CD14-positive monocyte (primary cell): Measurements from ENCODE around the gene TPRG1. TPM values are rescaled to one million over a fixed set of nuclear protein-coding genes. Genes with fewer than 3 reads are reported as not detected.

Experiments used
- DNase-seq, 3 donors: peaks; one replicate each; pipeline ENCODE4 v3.0.0-alpha.2; 2011 to 2022
- H2AFZ ChIP-seq: 2 replicates; pipeline ENCODE4 v1.6.0; 2012; ENCODE audit warnings: mild to moderate bottlenecking, low read depth, low read length, inconsistent platforms; ENCODE audit not compliant: insufficient read depth, poor library complexity, severe bottlenecking
- H3K27ac ChIP-seq, 2 donors: 1 replicate in 1 of 2; 2 replicates in 1 of 2; pipeline ENCODE4 v1.5.1; 2012 to 2013; ENCODE audit warnings: low read length in 2 of 2, control low read depth in 1 of 2, inconsistent platforms in 1 of 2, low read depth in 1 of 2, mild to moderate bottlenecking in 1 of 2
- H3K27me3 ChIP-seq, 2 donors: one replicate each; pipeline versions ENCODE4 v1.6.0 to v1.6.1; 2011 to 2013; ENCODE audit warnings: low read length in 2 of 2; ENCODE audit not compliant: control insufficient read depth in 2 of 2, insufficient read depth in 2 of 2
- H3K36me3 ChIP-seq, 2 donors: replicated peaks in 1 of 2; 1 replicate in 1 of 2; 2 replicates in 1 of 2; pipeline versions ENCODE4 v1.5.1 to v1.6.1; 2012 to 2013; ENCODE audit warnings: low read length in 2 of 2, control low read depth in 1 of 2, inconsistent platforms in 1 of 2, mild to moderate bottlenecking in 1 of 2; ENCODE audit not compliant: insufficient read depth in 2 of 2, control insufficient read depth in 1 of 2
- H3K4me1 ChIP-seq, 2 donors: 1 replicate in 1 of 2; 2 replicates in 1 of 2; pipeline versions ENCODE4 v1.5.1 to v1.6.1; 2012 to 2013; ENCODE audit warnings: low read length in 2 of 2, control low read depth in 1 of 2, inconsistent platforms in 1 of 2, mild to moderate bottlenecking in 1 of 2, moderate library complexity in 1 of 2; ENCODE audit not compliant: insufficient read depth in 2 of 2, control insufficient read depth in 1 of 2
- H3K4me2 ChIP-seq: replicated peaks from 2 replicates; pipeline ENCODE3; 2012; ENCODE audit warnings: low read length, moderate library complexity, mild to moderate bottlenecking; ENCODE audit not compliant: poor library complexity, severe bottlenecking; ENCODE audit errors: extremely low read depth
- H3K4me3 ChIP-seq, 3 experiments: fragments of 200-600 bp in 1 of 3; sonication (generic) in 1 of 3; replicated peaks in 1 of 3; 1 replicate in 2 of 3; 2 replicates in 1 of 3; pipeline ENCODE4 v1.5.1; 2011 to 2013; ENCODE audit warnings: low read length in 3 of 3, mild to moderate bottlenecking in 3 of 3, control low read depth in 2 of 3, low read depth in 2 of 3, inconsistent platforms in 1 of 3, moderate library complexity in 1 of 3
- H3K79me2 ChIP-seq: 2 replicates; pipeline ENCODE4 v1.6.0; 2012; ENCODE audit warnings: mild to moderate bottlenecking, control low read depth, inconsistent platforms, low read length, moderate library complexity; ENCODE audit not compliant: insufficient read depth
- H3K9ac ChIP-seq: 2 replicates; pipeline ENCODE4 v1.6.0; 2017; ENCODE audit warnings: low read length, mild to moderate bottlenecking; ENCODE audit not compliant: insufficient read depth, poor library complexity, severe bottlenecking
- H3K9me3 ChIP-seq, 2 donors: replicated peaks in 1 of 2; 1 replicate in 1 of 2; 2 replicates in 1 of 2; pipeline versions ENCODE4 v1.5.1 to v1.6.1; 2012 to 2013; ENCODE audit warnings: low read length in 2 of 2, control low read depth in 1 of 2; ENCODE audit not compliant: control insufficient read depth in 1 of 2, insufficient read depth in 1 of 2
- H4K20me1 ChIP-seq: 2 replicates; pipeline ENCODE4 v1.6.0; 2012; ENCODE audit warnings: mild to moderate bottlenecking, low read length, control low read depth, moderate library complexity; ENCODE audit not compliant: insufficient read depth
- H3K27ac Mint-ChIP-seq, 7 donors: one replicate each; pipeline ENCODE4 v1.8.0; 2020; ENCODE audit warnings: mild to moderate bottlenecking in 7 of 7, mixed read lengths in 7 of 7, moderate library complexity in 6 of 7, inconsistent platforms in 2 of 7
- H3K27me3 Mint-ChIP-seq, 3 donors: one replicate each; pipeline ENCODE4 v1.8.0; 2021 to 2022; ENCODE audit warnings: low read depth in 3 of 3, mild to moderate bottlenecking in 3 of 3, mixed read lengths in 3 of 3, moderate library complexity in 3 of 3, inconsistent platforms in 1 of 3
- H3K36me3 Mint-ChIP-seq, 2 donors: one replicate each; pipeline ENCODE4 v1.8.0; 2020; ENCODE audit warnings: mixed read lengths in 2 of 2, inconsistent platforms in 1 of 2, mild to moderate bottlenecking in 1 of 2
- H3K4me1 Mint-ChIP-seq: one replicate; pipeline ENCODE4 v1.8.0; 2020; ENCODE audit warnings: mild to moderate bottlenecking, mixed read lengths
- H3K4me3 Mint-ChIP-seq, 2 donors: one replicate each; pipeline ENCODE4 v1.8.0; 2020; ENCODE audit warnings: mild to moderate bottlenecking in 2 of 2, mixed read lengths in 2 of 2, moderate library complexity in 1 of 2
- H3K9me3 Mint-ChIP-seq, 7 donors: one replicate each; pipeline ENCODE4 v1.8.0; 2020 to 2022; ENCODE audit warnings: mixed read lengths in 7 of 7, mild to moderate bottlenecking in 6 of 7, moderate library complexity in 6 of 7, inconsistent platforms in 2 of 7
- CTCF ChIP-seq: fragments of 200-600 bp; IDR thresholded peaks from one replicate; pipeline ENCODE4 v1.8.0; 2022; ENCODE audit warnings: antibody characterized with exemption, mild to moderate bottlenecking
- WGBS: methylation state at CpG from one replicate; pipeline ENCODE4 v1.1.5; 2013; ENCODE audit warnings: missing lambda C conversion rate; ENCODE audit not compliant: insufficient coverage; 5-methylcytosine and 5-hydroxymethylcytosine counted together
- intact Hi-C, 2 donors: fragments of 100-400 bp; cut with micrococcal nuclease; formaldehyde crosslinking; loops; one replicate each; pipeline versions ENCODE4 v1.15.0 to v1.15.1; 2023
- polyA plus RNA-seq, 3 donors: library from polyadenylated mRNA; depleted of rRNA in 1 of 3; unstranded in 2 of 3; stranded (reverse) in 1 of 3; fragments of 300-500 nt in 2 of 3; fragments of >200 nt in 1 of 3; fragmentation: Illumina TruSeq in 2 of 3; gene quantifications; 1 replicate in 2 of 3; 2 replicates in 1 of 3; pipeline ENCODE4 v1.2.3, GENCODE V29; 2012 to 2021

Gene TPRG1
- polyA plus RNA-seq, 3 donors: 0.14 to 1.7 (median 0.55) TPM

- H3K4me1 ChIP-seq: no peaks in the 10 kb centered on the region
- H3K36me3 Mint-ChIP-seq: no peaks in the 10 kb centered on the region
These were observed 128.6 kb downstream of the TPRG1 start for GRCh38 chr3:189300345-189300744.

GRCh38 chr3:189301479-189301878 lies 129.7 kb downstream of the TPRG1 start:
- Histone ChIP-seq H3K79me2 (no peaks in the 10 kb centered on the region), H3K36me3 (no peaks in the 10 kb centered on the region), H3K4me2 (no peak overlapping the region), H3K4me3 (no peak overlapping the region), H3K4me1 (no peaks in the 10 kb centered on the region), H2AFZ (no peak overlapping the region), H3K27me3 (no peaks in the 10 kb centered on the region), H3K9ac (no peak overlapping the region), H4K20me1 (no peaks in the 10 kb centered on the region), H3K9me3 (no peaks in the 10 kb centered on the region), H3K27ac (no peak overlapping the region)
- no peak for TF ChIP-seq CTCF
- WGBS: no CpG with 5 or more reads among the region's 2 CpGs
- no peak for DNase-seq
- Mint-ChIP-seq H3K36me3 (no peaks in the 10 kb centered on the region), H3K27ac (peak overlapping the region in 1 of 7 donors; percentile 13), H3K4me1 (no peaks in the 10 kb centered on the region), H3K27me3 (peaks cover 0 to 7% (median 5%) of the 10 kb centered on the region in 3 donors), H3K9me3 (peaks cover 0 to 2% (median 0%) of the 10 kb centered on the region in 7 donors), H3K4me3 (no peak overlapping the region)
- intact Hi-C loops: no loop called here

More at GRCh38 chr3:189300345-189300744, 128.6 kb downstream of the TPRG1 start:
- no peak for TF ChIP-seq CTCF
- no peak overlapping the region for H3K4me3 ChIP-seq
- WGBS: no CpG with 5 or more reads among the region's 1 CpG
- H3K36me3 ChIP-seq: no peaks in the 10 kb centered on the region
- Mint-ChIP-seq H3K4me1 (no peaks in the 10 kb centered on the region), H3K4me3 (no peak overlapping the region), H3K27ac (no peak overlapping the region), H3K9me3 (peaks cover 0 to 2% (median 0%) of the 10 kb centered on the region in 7 donors), H3K27me3 (peaks cover 0 to 7% (median 5%) of the 10 kb centered on the region in 3 donors)
- DNase-seq: no peak
- H3K27me3 ChIP-seq: no peaks in the 10 kb centered on the region
- intact Hi-C loops: no loop called here
- no peak overlapping the region for H3K27ac ChIP-seq
- H3K4me2 ChIP-seq: no peak overlapping the region
- H3K79me2 ChIP-seq: no peaks in the 10 kb centered on the region
- no peak overlapping the region for H3K9ac ChIP-seq
- H2AFZ ChIP-seq: no peak overlapping the region
- no peaks in the 10 kb centered on the region for H3K9me3 ChIP-seq
- no peaks in the 10 kb centered on the region for H4K20me1 ChIP-seq
